Stimulated activated CD4-positive, alpha-beta T cell treated with anti-CD3 and anti-CD28 coated beads, TNF-alpha, amount 100 ng/mL, for 24 hours (primary cell): ENCODE results near the gene SUCO.
A peak's percentile ranks its signal among the peaks of the same experiment; 100 is the strongest.

Source experiments
- DNase-seq, 3 experiments: peaks; one replicate each; pipeline ENCODE4 v3.0.0-alpha.2; 2020; ENCODE audit warnings: low read depth in 3 of 3

SUCO gene

GRCh38 chr1:172646653-172647052, 113.7 kb downstream of the SUCO start:
- no peak for DNase-seq

GRCh38 chr1:172647110-172647564, 114.2 kb downstream of the SUCO start:
- DNase-seq: peak in 1 of 3 experiments; percentile 30

GRCh38 chr1:172647987-172648386, 115.0 kb downstream of the SUCO start:
- no peak for DNase-seq

GRCh38 chr1:172650474-172651193, 117.7 kb downstream of the SUCO start:
- DNase-seq: no peak

- DNase-seq: no peak
Measured at GRCh38 chr1:172653015-172653709, 120.2 kb downstream of the SUCO start.

- DNase-seq: no peak
Measured at GRCh38 chr1:172654535-172654934, 121.6 kb downstream of the SUCO start.

- no peak for DNase-seq
Measured at GRCh38 chr1:172656576-172656975, 123.6 kb downstream of the SUCO start.

- no peak for DNase-seq
Measured at GRCh38 chr1:172657586-172657985, 124.6 kb downstream of the SUCO start.

GRCh38 chr1:172658871-172659453, 126.0 kb downstream of the SUCO start, which contains the start of gene FASLG:
TSS of gene FASLG (plus strand) at chr1:172659103. CDS start at chr1:172659202, 99 bp downstream.
- peak; percentile 36 to 66 (median 44) for DNase-seq

GRCh38 chr1:172661107-172661506, 128.2 kb downstream of the SUCO start:
- DNase-seq: no peak
